Measurements from ENCODE around the gene RUNX2.

- no peak for TF ChIP-seq CTCF (IDR thresholded peaks at IDR 0.05)
- no peak for TF ChIP-seq POLR2A (IDR thresholded peaks at IDR 0.05)
Measured at GRCh38 chr6:45400021-45400420, 71.9 kb downstream of the RUNX2 start.

Data from esophagus squamous epithelium (tissue), 4 donors.